CD4-positive, alpha-beta T cell treated with Interleukin-17A for 4 hours (primary cell): ENCODE data around the gene MBNL1.
A peak's percentile ranks its signal among the peaks of the same experiment; 100 is the strongest.

Experiments used
- DNase-seq: peaks from one replicate; pipeline ENCODE4 v3.0.0-alpha.2; 2020; ENCODE audit warnings: mixed read lengths

Gene MBNL1

DNA sequence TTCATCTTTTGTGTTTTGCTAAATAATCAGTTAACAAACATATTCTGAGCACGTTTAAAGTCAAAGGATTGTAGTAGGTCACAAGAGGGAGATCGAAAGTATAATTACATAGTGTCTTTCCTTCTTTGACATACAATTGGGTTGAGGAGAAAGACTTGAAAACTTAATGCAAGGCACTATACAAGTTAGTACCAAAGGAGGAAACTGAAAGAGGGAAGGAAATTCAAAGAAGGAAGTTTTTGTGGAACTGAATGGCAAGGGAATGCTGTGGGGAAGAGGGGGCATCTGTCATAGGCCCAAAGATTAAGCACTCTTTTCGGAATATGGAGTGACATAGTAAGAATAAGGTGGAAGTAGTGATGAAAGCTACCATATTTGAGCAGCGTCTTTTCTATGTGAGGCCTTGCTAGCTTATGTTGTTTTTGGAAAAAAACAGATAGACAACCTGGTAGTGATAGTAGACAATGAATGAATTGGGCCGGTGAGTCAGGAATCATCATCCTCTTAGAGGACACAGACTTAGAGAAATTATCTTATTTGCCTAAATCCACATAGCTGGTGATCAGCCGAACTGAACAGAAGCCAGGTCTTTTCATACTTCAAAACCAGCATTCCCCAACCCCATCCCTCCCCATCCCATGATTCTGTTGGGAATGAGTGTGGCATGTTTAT is 10.2 kb downstream of the MBNL1 start:
- no peak for DNase-seq

DNA sequence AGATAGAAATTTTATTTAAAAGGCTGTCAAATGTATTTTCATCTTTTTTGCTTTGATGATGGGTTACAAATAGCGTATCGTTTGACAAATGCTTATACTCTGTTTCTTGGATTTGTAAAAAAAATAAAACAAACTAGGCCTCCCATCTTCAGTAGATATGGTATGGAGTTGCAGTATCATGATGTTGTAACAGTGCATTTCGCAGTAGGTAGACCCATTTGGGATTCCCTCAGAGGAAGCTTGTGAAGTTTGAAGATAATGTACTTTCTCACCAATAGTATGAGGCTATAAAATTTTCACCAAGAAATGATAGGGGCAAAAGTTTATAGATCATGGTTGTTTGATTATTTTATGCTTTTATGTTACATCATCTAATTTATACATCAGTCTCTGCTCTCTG is 10.8 kb downstream of the MBNL1 start:
- no peak for DNase-seq

DNA sequence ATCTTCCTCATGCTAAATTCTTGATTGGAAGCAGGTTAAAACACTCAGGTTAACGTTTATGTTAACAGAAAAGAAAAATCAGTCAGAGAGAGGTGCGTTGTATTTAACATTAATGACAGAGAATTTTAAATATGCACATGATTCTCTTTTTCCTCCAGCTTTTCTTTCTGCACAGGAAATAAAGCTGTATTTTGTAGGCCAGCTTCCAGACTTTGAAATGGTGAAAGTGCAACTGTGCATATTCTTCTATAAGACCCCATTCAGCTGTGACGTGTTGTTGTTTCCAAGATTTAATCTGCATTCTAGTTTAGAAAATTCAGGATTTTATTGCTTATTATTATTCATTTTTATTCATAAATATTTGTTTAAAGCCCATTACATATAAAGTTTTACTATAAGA is 11.8 kb downstream of the MBNL1 start:
- no peak for DNase-seq

DNA sequence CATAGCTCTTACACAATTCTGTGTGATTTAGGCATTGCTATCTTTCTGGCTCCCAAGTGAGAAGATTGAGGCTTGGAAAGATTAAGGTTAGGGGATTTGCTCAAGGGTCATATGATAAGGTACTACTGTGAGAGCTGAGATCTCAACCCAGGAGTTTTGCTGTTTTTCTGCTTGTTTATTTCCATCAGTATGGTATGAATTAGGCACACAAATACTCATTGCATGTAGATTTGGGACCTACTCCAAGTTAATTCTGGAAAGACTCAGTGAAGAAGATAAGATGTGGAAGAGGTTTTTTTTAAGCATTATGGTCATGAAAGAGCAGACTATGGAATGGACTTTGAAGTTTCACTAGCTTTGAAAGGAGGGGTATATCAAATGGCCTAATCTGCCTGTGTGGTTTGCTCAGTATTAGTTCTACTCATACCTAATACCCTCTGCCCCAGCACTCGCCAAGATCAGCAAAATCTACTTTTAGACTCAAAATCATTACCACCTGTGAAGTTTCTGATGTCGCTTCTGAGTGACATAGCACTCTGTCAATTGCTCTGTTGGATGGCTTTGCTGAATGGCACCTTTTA is 12.5 kb downstream of the MBNL1 start:
- no peak for DNase-seq

DNA sequence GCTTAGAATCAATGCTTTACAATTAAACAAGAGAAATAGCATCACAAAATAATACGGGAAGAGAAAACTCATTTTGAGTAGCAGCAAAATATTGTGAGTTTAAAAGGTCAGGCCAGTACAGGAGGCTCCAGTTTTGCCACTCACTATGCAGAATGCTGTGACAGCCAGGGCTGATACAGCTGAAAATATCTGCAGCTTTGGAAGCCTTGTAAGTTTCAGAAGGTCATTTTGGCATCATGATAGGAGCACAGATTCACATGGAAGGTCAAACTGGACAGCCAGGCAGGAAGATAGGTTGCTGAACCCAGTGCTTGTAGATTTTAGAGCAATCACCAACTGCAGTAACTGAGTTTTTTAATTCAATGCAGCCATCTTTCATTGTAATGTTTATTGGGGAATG is 14.1 kb downstream of the MBNL1 start:
- DNase-seq = no peak

DNA sequence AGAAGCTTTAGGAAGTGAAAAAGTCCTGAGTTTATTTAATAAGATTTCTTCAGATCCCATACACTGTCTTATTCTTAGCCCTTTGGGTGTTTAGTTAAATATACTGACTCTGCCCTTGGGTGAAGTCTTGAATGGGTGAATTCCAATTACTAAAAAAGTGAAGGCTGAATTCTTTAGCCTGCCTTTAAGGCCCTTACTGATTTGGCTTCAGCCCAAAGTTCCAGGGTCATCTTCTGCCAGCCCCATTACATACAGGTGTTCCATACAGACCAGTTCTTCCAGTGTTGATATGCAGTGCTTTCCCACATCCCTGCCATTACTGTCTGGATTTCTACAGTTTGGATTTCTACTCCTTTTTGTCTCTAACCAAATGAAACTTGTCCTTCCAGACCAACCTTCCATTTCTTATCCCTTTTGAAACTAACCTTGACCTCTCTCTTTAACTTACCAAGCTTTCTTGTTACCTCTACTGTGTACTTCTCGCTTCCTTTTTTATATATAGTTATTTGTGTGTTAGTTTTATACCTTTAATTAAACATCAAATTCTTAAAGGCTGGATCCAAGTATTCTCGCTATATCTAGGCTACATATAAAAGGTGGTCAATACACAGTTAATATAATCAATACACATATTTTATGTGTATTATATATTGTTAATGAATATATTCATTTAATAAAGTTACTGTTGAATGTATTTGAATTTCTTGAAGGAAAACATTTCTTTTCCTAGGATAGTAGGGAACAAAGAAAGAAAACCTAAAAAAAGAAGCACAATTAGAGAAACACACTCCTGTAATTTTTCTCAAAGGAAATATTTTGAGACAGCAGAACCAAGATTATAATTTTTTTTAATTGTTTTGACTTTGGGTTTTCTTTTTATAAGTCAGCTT is 15.0 kb downstream of the MBNL1 start:
- no peak for DNase-seq

DNA sequence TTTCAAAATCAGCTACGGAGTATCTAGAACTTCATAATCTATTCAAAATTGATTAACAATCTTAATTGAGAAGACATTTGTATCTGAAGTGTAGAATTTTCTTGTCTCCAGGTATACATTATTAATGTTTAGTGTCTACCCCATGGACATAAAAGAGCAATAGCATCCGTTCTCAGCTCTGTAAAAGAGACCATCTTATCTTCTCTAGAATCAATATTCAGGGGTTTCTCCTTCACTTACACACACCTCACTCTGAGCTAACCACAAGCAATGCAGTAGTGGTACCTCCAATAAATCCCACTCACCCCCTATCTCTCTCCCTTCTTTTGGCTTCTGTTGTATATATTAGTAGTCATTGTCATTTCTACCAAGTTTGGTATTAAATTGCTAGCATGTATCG is 16.2 kb downstream of the MBNL1 start:
- DNase-seq = no peak

DNA sequence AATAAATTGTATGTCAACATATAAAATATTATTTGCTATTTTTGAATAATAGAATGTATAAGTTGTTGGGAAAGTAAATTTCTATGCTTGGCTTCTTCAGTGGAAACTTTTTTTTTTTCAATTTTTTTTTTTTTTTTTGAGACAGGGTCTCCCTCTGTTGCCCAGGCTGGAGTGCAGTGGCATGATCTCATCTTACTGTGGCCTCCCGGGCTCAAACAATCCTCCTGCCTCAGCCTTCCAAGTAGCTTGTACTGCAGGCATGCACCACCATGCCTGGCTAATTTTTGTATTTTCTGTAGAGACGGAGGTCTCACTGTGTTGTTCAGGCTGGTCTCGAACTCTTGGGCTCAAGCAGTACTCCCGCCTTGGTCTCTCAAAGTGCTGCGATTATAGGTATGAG is 16.8 kb downstream of the MBNL1 start:
- DNase-seq = no peak

DNA sequence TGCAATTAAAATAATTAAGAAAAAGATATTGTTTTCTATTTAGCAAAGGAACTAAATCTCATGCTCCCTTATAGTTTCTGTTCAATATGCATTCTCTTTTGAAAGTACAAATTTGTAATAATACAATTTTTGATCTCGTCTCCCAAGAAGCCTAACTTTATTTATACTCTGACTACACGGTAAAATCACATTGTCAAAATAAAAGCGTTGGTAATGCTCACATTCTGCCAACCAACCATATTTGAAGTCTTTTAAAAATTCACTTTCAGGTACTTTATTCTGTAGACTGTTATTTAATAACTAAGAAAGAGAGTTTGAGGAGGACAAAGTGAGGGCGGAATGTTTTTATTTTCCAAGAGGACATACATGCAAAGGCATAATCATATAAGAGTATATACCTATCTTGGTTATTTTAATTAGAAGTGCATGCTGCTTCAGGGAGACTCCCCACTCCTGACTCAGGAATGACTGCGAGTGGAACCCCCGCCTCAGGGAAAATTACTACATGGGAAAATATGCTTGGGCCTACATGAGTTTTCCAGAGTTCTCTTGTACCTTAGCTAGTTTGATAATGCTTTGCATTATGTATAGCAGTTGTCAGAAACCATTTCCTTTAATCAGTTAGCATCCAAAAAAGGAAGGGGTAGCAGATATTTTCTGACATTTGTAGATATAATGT is 19.3 kb downstream of the MBNL1 start:
- no peak for DNase-seq

DNA sequence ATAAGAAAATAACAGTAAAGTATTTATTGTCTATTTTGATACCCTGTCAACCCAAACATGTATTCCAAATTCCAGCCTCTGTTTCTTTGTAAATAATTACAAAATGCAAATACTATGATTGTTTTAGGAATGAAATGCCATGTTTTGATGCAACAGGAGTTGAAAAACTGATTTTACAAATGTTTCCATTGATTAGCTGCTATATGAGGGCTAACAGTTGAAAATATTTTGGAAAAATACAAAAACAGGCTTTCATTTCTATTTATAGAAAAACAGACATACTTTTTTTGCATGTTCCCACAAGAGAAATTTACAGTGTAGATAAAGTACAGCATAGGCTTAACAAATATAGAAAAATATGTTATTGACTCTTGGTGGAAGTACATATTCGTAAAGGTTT is 20.0 kb downstream of the MBNL1 start:
- no peak for DNase-seq

DNA sequence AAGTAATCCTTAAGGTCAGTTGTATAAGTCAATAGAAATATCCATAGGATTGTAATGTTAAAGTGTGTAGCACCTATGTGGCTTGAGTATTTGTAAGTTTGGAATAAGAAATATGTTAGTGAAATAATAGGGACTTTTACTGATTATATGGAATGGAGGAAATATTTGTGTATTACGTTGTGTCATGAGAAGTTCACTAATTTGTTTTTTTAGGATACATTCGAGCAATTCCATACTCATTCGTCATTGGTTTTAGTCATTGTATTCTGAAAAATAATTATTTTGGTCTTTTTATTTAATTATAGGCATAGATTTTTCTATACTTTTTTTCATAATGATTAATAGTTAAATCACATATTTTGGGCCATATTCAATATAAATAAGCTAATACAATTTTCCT is 21.0 kb downstream of the MBNL1 start:
- no peak for DNase-seq

DNA sequence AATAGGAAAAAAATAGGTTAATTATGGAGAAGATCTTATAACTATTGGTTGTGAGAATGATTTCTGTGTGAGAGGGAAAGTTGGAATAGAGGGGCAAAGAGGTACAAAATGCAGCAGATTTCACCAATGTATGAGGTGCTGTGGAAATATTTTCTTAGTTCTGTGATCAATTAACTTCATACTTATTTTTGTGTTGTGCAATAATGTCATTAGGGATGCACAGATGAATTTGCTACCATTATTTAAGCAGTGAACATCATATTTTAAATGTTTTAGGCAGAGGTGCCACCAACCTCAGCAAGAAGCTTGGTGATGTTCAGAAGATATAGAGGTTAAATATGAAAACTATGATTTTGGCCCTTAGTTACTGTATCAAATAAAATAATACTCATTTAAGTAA is 21.6 kb downstream of the MBNL1 start:
- DNase-seq = no peak

DNA sequence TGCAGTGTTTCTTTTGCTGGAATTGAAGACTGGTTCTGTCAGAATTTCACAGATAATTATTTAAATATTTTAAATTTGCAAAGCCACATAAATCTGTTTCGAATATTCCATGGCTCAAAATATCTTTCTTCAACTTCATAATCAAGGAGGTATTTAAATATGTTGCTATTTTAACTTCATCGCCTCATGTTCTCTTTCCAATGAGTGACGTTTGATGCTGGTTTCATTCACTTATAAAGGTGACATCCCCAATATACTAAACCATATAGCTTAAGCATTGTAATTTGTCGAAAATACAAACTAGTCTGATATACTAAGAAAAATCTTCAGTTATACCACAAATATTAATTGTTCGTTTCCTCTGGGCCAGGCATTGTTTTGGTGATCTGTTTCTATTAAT is 22.5 kb downstream of the MBNL1 start:
- DNase-seq = no peak

DNA sequence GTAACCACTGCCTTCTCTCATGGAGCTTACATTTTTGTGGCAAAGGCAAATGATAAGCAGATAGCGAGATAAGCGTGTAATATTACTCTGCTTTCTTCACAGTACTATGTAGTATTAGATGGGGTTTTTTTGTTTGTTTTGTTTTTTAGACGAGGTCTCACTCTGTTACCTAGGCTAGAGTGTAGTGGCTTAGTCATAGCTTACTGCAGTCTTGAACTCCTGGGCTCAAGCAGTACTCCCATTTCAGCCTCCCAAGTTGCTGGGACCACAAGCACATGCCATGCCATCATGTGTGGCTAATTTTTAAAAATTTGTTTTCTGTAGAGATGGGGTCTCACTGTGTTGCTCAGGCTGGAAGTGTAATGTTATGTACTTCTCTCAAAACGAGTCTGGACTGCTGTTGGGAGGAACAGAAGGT is 22.9 kb downstream of the MBNL1 start:
- DNase-seq = no peak

DNA sequence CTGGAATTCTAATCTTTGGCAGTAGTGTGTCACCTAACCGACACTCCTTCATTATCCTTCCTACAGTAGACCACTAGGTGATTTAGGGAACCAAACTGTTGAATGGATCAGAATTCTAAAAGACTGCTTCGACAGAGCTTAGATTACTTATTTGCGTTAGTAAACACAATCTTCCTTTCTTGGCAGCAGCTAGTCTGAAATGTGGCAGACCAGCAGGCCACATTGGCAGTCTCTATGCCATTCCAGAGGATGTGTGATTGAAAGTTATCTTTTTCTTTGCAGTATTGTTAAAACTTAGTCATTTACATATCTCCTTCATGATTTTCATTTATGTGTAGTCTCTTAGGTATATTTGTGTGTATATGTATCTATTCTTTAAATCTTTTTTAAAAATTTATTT is 23.6 kb downstream of the MBNL1 start:
- no peak for DNase-seq

DNA sequence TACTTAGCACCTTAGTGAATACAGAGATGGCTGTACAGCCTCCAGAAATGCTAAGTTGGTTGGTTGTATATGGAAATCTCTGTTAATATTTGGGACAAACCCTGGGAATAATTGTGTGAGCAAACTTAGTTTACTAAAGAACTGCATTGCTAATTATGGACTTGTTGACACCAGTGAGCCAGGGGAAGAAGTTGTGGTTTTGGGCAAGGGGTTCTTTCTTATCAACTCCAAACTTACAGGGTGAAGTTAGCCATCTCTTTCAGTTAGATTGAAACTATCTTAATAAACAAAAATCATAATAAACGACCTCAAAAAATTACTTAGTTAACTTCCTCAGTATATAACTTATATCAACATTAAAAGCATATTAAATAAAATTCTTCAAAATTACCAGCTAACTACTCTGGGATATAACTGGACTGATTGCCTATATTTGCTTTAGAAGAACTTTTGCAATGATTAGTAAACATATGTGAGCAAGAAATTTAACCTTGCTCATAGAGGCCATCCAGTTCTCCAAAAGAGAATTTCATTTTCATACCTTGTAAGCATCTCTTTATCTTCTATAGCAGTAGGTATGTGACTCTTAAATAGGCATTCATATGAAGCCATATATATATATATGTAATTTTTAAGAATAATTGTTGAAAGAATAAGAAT is 24.7 kb downstream of the MBNL1 start:
- no peak for DNase-seq

DNA sequence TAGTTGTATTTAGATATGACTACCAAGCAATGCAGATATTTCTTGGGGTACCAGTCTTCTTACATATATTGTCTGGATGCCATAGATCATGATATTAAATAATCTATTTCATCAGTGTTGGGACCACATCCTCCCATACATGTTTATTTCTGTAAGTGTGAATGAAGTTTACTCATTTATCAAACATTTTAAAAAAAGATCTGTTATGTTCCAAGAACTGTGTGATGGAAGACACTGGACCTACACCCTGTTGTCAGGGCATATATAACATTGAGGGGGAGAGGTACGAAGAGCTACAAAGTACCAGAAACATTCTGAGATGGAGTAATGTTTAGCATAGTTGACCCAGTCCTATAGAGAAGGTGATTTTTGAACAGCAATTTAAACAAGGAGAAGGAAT is 26.6 kb downstream of the MBNL1 start:
- DNase-seq = no peak

DNA sequence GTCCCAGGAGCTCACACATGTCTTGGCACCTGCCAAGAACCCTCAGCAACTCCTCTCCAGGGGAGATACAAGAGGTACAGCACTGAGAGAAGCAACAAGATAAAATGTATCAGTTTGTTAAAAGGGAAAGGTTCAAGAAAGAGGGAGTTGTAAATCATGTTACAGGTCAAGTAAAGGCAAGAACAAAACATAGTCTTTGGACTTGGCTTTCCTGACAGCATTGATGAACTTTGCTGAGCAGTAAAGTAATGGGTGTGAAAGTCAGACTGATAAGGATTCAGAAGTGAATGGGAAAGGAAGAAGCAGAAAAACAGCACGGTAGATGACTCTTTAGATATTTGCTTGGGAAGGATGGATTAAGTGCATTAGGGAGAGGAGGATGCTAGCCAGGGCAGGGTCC is 27.1 kb downstream of the MBNL1 start:
- no peak for DNase-seq

DNA sequence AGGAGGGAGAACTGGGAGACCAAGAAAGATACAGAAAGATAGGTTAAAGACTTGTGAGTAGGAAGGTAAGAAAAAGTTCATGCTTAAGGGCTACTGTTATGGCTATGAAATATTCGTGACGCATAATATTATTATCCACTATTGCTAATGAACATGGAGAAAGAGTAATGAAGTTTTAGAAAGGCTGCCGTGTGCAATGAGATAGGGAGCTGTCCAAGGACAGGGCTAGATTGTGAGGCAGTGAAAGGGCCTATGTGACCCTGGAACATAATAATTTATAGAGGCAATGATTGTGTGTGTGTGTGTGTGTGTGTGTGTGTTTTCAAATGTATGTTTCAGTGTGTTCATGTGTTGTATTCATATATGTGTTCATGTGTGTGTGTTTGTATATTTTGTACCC is 27.7 kb downstream of the MBNL1 start:
- no peak for DNase-seq

DNA sequence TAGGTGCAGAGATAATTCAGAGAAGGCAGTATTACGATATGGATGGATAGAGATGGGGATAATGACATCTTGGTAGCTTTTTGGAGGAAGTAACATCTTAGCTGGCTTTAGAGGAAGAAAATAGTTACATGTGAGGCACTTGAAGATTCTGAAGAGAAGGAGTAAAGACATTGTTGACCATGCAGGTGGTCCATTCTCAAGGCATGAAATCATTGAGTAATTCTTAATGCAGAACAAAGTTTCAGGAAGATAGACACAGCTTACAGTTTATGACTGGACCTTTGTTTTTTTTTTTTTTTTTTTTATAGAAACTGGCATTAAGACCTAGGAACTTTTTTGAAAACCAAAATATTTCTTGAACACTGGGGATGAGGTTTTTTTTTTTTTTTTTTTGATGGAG is 28.2 kb downstream of the MBNL1 start:
- no peak for DNase-seq

DNA sequence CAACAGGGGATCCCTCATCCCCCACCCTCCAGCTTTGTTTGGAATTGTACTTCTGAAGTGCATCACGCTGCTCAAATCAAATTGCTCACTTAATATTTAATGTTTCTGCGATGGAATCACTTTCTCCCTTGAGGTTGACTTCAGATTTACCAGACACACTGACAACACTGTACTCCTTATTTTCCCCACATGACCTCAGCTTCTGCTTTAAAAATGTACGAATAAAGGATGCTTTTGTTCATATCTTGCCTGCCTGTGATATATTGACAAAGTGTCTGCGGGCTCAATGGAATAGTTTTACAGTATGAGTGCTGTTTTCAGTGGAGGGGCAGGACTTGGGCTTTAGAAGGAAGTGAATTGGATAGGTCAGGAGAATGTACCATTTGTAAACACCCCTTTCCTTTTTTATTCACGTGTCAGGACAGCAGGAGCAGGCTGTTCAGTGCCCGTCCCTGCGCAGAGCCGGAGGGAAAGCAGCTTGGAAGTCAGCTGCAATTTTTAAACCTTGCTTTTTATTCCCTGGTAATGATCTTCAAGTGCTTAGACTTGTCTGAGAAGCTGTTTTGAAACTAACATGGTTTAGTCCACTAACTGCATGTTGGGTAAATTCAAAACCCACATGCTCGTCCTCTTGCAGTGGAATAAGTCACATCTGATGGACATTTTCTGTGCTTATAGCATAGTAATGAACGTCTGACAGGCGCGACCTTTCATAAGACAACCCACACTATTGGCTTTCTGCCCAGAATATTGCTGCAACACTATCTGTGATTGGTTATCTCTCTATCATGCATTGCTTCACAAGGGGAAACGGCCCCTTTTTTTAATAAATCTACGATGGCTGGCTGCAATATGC is 29.9 kb downstream of the MBNL1 start:
- DNase-seq = peak; percentile 63
